Neural progenitor cell (in vitro differentiated cells): Measurements from ENCODE around the gene MAN1A2. TPM values are rescaled to one million over a fixed set of nuclear protein-coding genes. Genes with fewer than 3 reads are reported as not detected.
"Not testable (repeated sequence)": the region's sequence is repeated elsewhere in the genome, so short reads cannot be mapped to it uniquely, and the experiment has no call there.

Source experiments
- DNase-seq: peaks from one replicate; pipeline ENCODE4 v3.0.0-alpha.2; 2016; ENCODE audit warnings: low spot score
- H2AFZ ChIP-seq: fragments of 200-600 bp; sonication (generic); replicated peaks from 2 replicates; pipeline ENCODE4 v1.6.1; 2016; ENCODE audit warnings: antibody characterized with exemption
- H3F3A ChIP-seq: fragments of 200-600 bp; sonication (generic); 2 replicates; pipeline ENCODE4 v1.6.1; 2016; ENCODE audit warnings: antibody characterized with exemption, low read depth
- H3K27ac ChIP-seq: fragments of 200-600 bp; sonication (generic); 2 replicates; pipeline ENCODE4 v1.5.1; 2016; ENCODE audit warnings: mild to moderate bottlenecking
- H3K27me3 ChIP-seq: fragments of 200-600 bp; sonication (generic); 2 replicates; pipeline ENCODE4 v1.6.1; 2016; ENCODE audit warnings: mild to moderate bottlenecking, moderate library complexity
- H3K36me3 ChIP-seq: fragments of 200-600 bp; sonication (generic); 2 replicates; pipeline ENCODE4 v1.5.1; 2016
- H3K4me1 ChIP-seq: fragments of 200-600 bp; sonication (generic); 2 replicates; pipeline ENCODE4 v1.6.1; 2016; ENCODE audit warnings: mixed run types
- H3K4me2 ChIP-seq: fragments of 200-600 bp; sonication (generic); 2 replicates; pipeline ENCODE4 v1.6.1; 2016
- H3K4me3 ChIP-seq: fragments of 200-600 bp; sonication (generic); 2 replicates; pipeline ENCODE4 v1.5.1; 2016
- H3K79me2 ChIP-seq: fragments of 200-600 bp; sonication (generic); 2 replicates; pipeline ENCODE4 v1.6.1; 2016; ENCODE audit warnings: low read depth
- H3K9ac ChIP-seq: fragments of 200-600 bp; sonication (generic); 2 replicates; pipeline ENCODE4 v1.6.1; 2016
- H3K9me3 ChIP-seq: fragments of 200-600 bp; sonication (generic); 2 replicates; pipeline ENCODE4 v1.5.1; 2016; ENCODE audit warnings: low read depth
- H4K20me1 ChIP-seq: fragments of 200-600 bp; sonication (generic); 2 replicates; pipeline ENCODE4 v1.6.1; 2016; ENCODE audit warnings: low read depth
- H3K27ac Mint-ChIP-seq: 3 replicates; pipeline ENCODE4 v1.8.0; 2021; ENCODE audit warnings: mixed read lengths
- H3K27me3 Mint-ChIP-seq: 2 replicates; pipeline ENCODE4 v1.8.0; 2022; ENCODE audit warnings: low read depth, mild to moderate bottlenecking, inconsistent platforms, moderate library complexity, mixed read lengths; ENCODE audit not compliant: insufficient read depth
- H3K36me3 Mint-ChIP-seq: 3 replicates; pipeline ENCODE4 v1.8.0; 2021; ENCODE audit warnings: mixed read lengths
- H3K4me1 Mint-ChIP-seq: 3 replicates; pipeline ENCODE4 v1.8.0; 2021; ENCODE audit warnings: mixed read lengths
- H3K4me3 Mint-ChIP-seq: 3 replicates; pipeline ENCODE4 v1.8.0; 2021; ENCODE audit warnings: mild to moderate bottlenecking, moderate library complexity, mixed read lengths
- H3K9me3 Mint-ChIP-seq: 3 replicates; pipeline ENCODE4 v1.8.0; 2020; ENCODE audit warnings: mixed read lengths
- EZH2 ChIP-seq: fragments of 200-600 bp; sonication (generic); IDR thresholded peaks from 2 replicates; pipeline ENCODE4 v1.6.1; 2017; ENCODE audit warnings: antibody characterized with exemption, mild to moderate bottlenecking, moderate library complexity
- EZH2phosphoT487 ChIP-seq: fragments of 200-600 bp; sonication (generic); IDR thresholded peaks from 2 replicates; pipeline ENCODE4 v1.6.1; 2017; ENCODE audit warnings: antibody characterized with exemption
- total RNA-seq: library from RNA; depleted of rRNA; stranded (reverse); fragments of >200 nt; gene quantifications from 2 replicates; pipeline ENCODE4 v1.2.3, GENCODE V29; 2015; ENCODE audit warnings: low replicate concordance
- TF ChIP-seq, protein P1 (sequence below): fragments of 200-600 bp; sonication (generic); IDR thresholded peaks from 2 replicates; pipeline ENCODE4 v1.5.1; 2017; ENCODE audit warnings: antibody characterized with exemption, mild to moderate bottlenecking

MAN1A2 gene
- total RNA-seq, 1 donor from 2014 or later, result 28.6 TPM

DNA sequence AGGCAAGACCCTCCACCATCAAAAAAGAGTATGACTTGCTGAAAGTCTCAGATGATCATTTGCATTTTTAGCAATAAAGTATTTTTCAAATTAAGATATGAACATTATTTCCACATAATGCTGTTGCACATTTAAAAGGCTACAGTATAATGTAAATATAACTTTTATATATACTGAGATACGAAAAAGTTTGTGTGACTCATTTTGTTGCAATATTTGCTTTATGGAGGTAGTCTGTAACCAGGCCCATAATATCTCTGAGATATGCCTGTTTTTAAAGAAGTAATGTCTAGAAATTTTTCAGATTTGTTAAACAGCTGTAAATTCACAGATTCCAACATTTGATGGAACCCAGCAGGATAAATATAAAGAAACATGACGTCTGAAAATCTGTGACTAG lies 86.7 kb downstream of the MAN1A2 start:
- no peaks in the 10 kb centered on the region for H3K27me3 ChIP-seq
- H3K4me1 Mint-ChIP-seq, result no peaks in the 10 kb centered on the region
- TF ChIP-seq, protein P1, sequence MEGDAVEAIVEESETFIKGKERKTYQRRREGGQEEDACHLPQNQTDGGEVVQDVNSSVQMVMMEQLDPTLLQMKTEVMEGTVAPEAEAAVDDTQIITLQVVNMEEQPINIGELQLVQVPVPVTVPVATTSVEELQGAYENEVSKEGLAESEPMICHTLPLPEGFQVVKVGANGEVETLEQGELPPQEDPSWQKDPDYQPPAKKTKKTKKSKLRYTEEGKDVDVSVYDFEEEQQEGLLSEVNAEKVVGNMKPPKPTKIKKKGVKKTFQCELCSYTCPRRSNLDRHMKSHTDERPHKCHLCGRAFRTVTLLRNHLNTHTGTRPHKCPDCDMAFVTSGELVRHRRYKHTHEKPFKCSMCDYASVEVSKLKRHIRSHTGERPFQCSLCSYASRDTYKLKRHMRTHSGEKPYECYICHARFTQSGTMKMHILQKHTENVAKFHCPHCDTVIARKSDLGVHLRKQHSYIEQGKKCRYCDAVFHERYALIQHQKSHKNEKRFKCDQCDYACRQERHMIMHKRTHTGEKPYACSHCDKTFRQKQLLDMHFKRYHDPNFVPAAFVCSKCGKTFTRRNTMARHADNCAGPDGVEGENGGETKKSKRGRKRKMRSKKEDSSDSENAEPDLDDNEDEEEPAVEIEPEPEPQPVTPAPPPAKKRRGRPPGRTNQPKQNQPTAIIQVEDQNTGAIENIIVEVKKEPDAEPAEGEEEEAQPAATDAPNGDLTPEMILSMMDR, result no peak
- TF ChIP-seq EZH2phosphoT487 (no peak), EZH2 (no peak)
- no peak overlapping the region for H3K9ac ChIP-seq
- H3K36me3 ChIP-seq, result no peaks in the 10 kb centered on the region
- no peaks in the 10 kb centered on the region for H3F3A ChIP-seq
- no peak overlapping the region for H3K27ac ChIP-seq
- H3K36me3 Mint-ChIP-seq, result peaks cover 16% of the 10 kb centered on the region
- no peaks in the 10 kb centered on the region for H4K20me1 ChIP-seq
- H3K9me3 ChIP-seq, result no peaks in the 10 kb centered on the region
- H3K9me3 Mint-ChIP-seq, result no peaks in the 10 kb centered on the region
- H3K4me2 ChIP-seq, result no peak overlapping the region
- no peaks in the 10 kb centered on the region for H3K79me2 ChIP-seq
- H3K27ac Mint-ChIP-seq, result no peak overlapping the region
- no peaks in the 10 kb centered on the region for H3K4me1 ChIP-seq
- H2AFZ ChIP-seq, result no peak overlapping the region
- DNase-seq, result no peak
- H3K4me3 Mint-ChIP-seq, result no peak overlapping the region
- peaks cover 2% of the 10 kb centered on the region for H3K27me3 Mint-ChIP-seq
- no peak overlapping the region for H3K4me3 ChIP-seq

DNA sequence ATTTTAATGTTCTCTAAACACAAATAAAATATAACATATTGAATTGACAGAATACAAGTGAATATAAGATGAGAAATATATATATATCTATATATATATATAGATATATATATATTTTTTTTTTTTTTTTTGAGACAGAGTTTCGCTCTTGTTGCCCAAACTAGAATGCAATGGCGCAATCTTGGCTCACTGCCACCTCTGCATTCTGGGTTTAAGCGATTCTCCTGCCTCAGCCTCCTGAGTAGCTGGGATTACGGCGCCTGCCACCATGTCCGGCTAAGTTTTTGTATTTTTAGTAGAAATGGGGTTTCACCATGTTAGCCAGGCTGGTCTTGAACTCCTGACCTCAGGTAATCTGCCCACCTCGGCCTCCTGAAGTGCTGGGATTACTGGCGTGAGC lies 91.2 kb downstream of the MAN1A2 start:
- H3K79me2 ChIP-seq, H3K9ac ChIP-seq, H3K4me2 ChIP-seq, H3K9me3 Mint-ChIP-seq, H3K36me3 Mint-ChIP-seq, H3K27ac ChIP-seq, H2AFZ ChIP-seq, H3K36me3 ChIP-seq, H4K20me1 ChIP-seq, H3F3A ChIP-seq, H3K27me3 ChIP-seq, H3K4me3 Mint-ChIP-seq, DNase-seq, H3K4me3 ChIP-seq, H3K4me1 Mint-ChIP-seq, H3K27me3 Mint-ChIP-seq, H3K27ac Mint-ChIP-seq, H3K4me1 ChIP-seq, H3K9me3 ChIP-seq: not testable (repeated sequence)

DNA sequence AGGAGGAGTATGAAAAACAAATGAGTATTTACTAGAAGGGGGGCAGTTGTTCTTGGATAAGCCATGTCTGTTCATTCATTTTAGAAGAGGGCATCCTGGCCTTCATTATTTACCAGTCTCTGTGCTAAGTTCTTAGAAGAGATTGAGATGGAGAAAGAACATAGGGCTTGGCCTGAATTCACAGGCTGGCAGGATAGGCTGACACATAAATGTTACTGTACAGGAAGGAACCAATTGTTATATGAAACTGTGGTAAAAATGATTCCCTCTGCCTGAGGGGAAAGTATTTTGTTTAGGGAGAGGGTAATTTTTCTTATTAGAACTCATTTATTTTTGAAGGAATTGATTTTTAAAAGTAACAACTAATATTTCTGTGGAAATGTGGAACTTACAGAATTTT lies 99.5 kb downstream of the MAN1A2 start:
- Mint-ChIP-seq H3K4me3 (no peak overlapping the region), H3K36me3 (peaks cover 3% of the 10 kb centered on the region), H3K27ac (no peak overlapping the region), H3K9me3 (no peaks in the 10 kb centered on the region), H3K27me3 (no peaks in the 10 kb centered on the region), H3K4me1 (no peaks in the 10 kb centered on the region)
- Histone ChIP-seq H3K4me1 (no peaks in the 10 kb centered on the region), H3K79me2 (no peaks in the 10 kb centered on the region), H3K4me2 (no peak overlapping the region), H4K20me1 (no peaks in the 10 kb centered on the region), H3K9ac (no peak overlapping the region), H2AFZ (no peak overlapping the region), H3K9me3 (no peaks in the 10 kb centered on the region), H3F3A (no peaks in the 10 kb centered on the region), H3K27ac (no peak overlapping the region), H3K27me3 (no peaks in the 10 kb centered on the region), H3K4me3 (no peak overlapping the region), H3K36me3 (no peaks in the 10 kb centered on the region)
- no peak for DNase-seq
- TF ChIP-seq EZH2phosphoT487, result no peak
- TF ChIP-seq EZH2, result no peak

DNA sequence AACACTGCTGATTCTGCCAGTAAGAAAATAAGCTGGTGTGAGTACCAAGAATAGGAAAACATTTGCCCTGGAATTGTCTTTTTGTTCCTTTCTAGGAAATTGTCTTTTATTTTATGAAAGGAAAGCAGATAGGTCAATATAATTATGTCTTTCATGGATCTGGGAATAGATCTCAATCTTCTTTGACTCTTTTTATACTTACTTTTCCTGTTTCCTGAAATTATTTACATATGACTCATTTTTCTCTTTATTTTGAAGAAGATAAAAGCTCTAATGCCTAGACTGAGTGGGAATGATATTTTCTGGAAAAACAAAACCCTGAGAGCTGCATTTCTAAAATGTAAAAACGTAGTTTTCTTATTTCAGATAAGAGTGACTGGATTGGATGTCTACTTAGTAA lies 100.1 kb downstream of the MAN1A2 start:
- H3K4me2 ChIP-seq, result no peak overlapping the region
- Mint-ChIP-seq H3K4me1 (no peaks in the 10 kb centered on the region), H3K27me3 (no peaks in the 10 kb centered on the region), H3K27ac (no peak overlapping the region), H3K4me3 (no peak overlapping the region), H3K9me3 (no peaks in the 10 kb centered on the region), H3K36me3 (peaks cover 3% of the 10 kb centered on the region)
- H3K9ac ChIP-seq, result no peak overlapping the region
- H3K27me3 ChIP-seq, result no peaks in the 10 kb centered on the region
- no peak overlapping the region for H3K27ac ChIP-seq
- no peaks in the 10 kb centered on the region for H3K36me3 ChIP-seq
- H3F3A ChIP-seq, result no peaks in the 10 kb centered on the region
- no peaks in the 10 kb centered on the region for H4K20me1 ChIP-seq
- H3K4me1 ChIP-seq, result no peaks in the 10 kb centered on the region
- TF ChIP-seq EZH2phosphoT487 (no peak), EZH2 (no peak)
- TF ChIP-seq, protein P1, result no peak
- H2AFZ ChIP-seq, result no peak overlapping the region
- H3K9me3 ChIP-seq, result no peaks in the 10 kb centered on the region
- H3K4me3 ChIP-seq, result no peak overlapping the region
- H3K79me2 ChIP-seq, result no peaks in the 10 kb centered on the region
- DNase-seq, result no peak
